Activated CD4-positive, alpha-beta memory T cell treated with anti-CD3 and anti-CD28 coated beads for 36 hours (primary cell): ENCODE measurements around the gene PLXNB1. TPM values are rescaled to one million over a fixed set of nuclear protein-coding genes. Genes with fewer than 3 reads are reported as not detected.

Source experiments
- CTCF ChIA-PET: fragments of 350-600 bp; sonication (Branson Sonifier 250); formaldehyde crosslinking; loops from one replicate; lab custom pipeline; 2021; ENCODE audit warnings: antibody characterized with exemption, inconsistent platforms; lab: Charles Lee
- POLR2A ChIA-PET: fragments of 350-600 bp; sonication (Branson Sonifier 250); formaldehyde crosslinking; loops from one replicate; lab custom pipeline; 2021; ENCODE audit warnings: antibody characterized with exemption; lab: Charles Lee
- DNase-seq: peaks from one replicate; pipeline ENCODE4 v3.0.0-alpha.2; 2020
- H3K27ac Mint-ChIP-seq: one replicate; pipeline ENCODE4 v1.8.0; 2021; ENCODE audit warnings: mixed read lengths
- H3K27me3 Mint-ChIP-seq: one replicate; pipeline ENCODE4 v1.8.0; 2021; ENCODE audit warnings: mixed read lengths
- H3K36me3 Mint-ChIP-seq: one replicate; pipeline ENCODE4 v1.8.0; 2021; ENCODE audit warnings: mixed read lengths
- H3K4me1 Mint-ChIP-seq: one replicate; pipeline ENCODE4 v1.8.0; 2021; ENCODE audit warnings: low read depth, mixed read lengths
- H3K4me3 Mint-ChIP-seq: one replicate; pipeline ENCODE4 v1.8.0; 2021; ENCODE audit warnings: mild to moderate bottlenecking, mixed read lengths
- H3K9me3 Mint-ChIP-seq: one replicate; pipeline ENCODE4 v1.8.0; 2021; ENCODE audit warnings: mixed read lengths
- intact Hi-C: fragments of 100-400 bp; cut with micrococcal nuclease; formaldehyde crosslinking; loops from one replicate; pipeline ENCODE4 v1.15.1; 2023
- total RNA-seq, 2 experiments: library from RNA; stranded (reverse); gene quantifications; one replicate each; pipeline ENCODE4 v1.2.3, GENCODE V29; 2021

Gene PLXNB1
- total RNA-seq, 2 experiments from 2014 or later: 3.2 to 3.8 TPM

GRCh38 chr3:48399387-48400172, 30.3 kb downstream of the PLXNB1 start:
- ChIA-PET POLR2A (interaction anchor here (0.6 to 1.6 kb wide), 2 partner anchors 150 to 870 kb away, joined by 3 read pairs; no protein-coding TSS in a partner anchor), CTCF (interaction anchor here (0.9 to 8.0 kb wide), 21 partner anchors 8 to 286 kb away, joined by 3 to 290 read pairs (median 6); partner anchors contain the start of genes ATRIP, CCDC51, NCKIPSD and PFKFB4)
- Mint-ChIP-seq H3K27ac (no peak overlapping the region), H3K36me3 (no peaks in the 10 kb centered on the region), H3K9me3 (no peaks in the 10 kb centered on the region), H3K4me3 (no peak overlapping the region), H3K27me3 (peaks cover 1% of the 10 kb centered on the region), H3K4me1 (no peaks in the 10 kb centered on the region)
- peak; percentile 5 for DNase-seq
- intact Hi-C loops: loop anchor here (2.0 kb wide), 1 partner anchor 37 kb away; no protein-coding TSS in a partner anchor

GRCh38 chr3:48398701-48399386, 31.0 kb downstream of the PLXNB1 start:
- POLR2A ChIA-PET: no interaction called here
- Mint-ChIP-seq H3K9me3 (no peaks in the 10 kb centered on the region), H3K4me1 (no peaks in the 10 kb centered on the region), H3K27me3 (peaks cover 1% of the 10 kb centered on the region), H3K36me3 (no peaks in the 10 kb centered on the region), H3K27ac (no peak overlapping the region), H3K4me3 (no peak overlapping the region)
- no peak for DNase-seq
- CTCF ChIA-PET: interaction anchor here (0.9 to 8.0 kb wide), 7 partner anchors 14 to 210 kb away, joined by 3 to 290 read pairs (median 34); partner anchors contain the start of genes CCDC51, PFKFB4, TMA7 and UQCRC1
- intact Hi-C loops: no loop called here

- CTCF ChIA-PET: interaction anchor here (3.1 to 8.0 kb wide), 3 partner anchors 39 to 161 kb away, joined by 34 to 290 read pairs (median 58); partner anchors contain the start of genes CCDC51, PFKFB4 and TMA7
- H3K4me3 Mint-ChIP-seq: no peak overlapping the region
- peaks cover 3% of the 10 kb centered on the region for H3K27me3 Mint-ChIP-seq
- no peaks in the 10 kb centered on the region for H3K9me3 Mint-ChIP-seq
- H3K4me1 Mint-ChIP-seq: no peaks in the 10 kb centered on the region
- POLR2A ChIA-PET: no interaction called here
- H3K27ac Mint-ChIP-seq: no peak overlapping the region
- DNase-seq: no peak
- intact Hi-C loops: no loop called here
- H3K36me3 Mint-ChIP-seq: no peaks in the 10 kb centered on the region
Observed at GRCh38 chr3:48397767-48398681, 31.9 kb downstream of the PLXNB1 start.

- intact Hi-C loops: no loop called here
- ChIA-PET CTCF (interaction anchor here (1.1 to 1.6 kb wide), 3 partner anchors 40 to 240 kb away, joined by 3 to 6 read pairs (median 3); no protein-coding TSS in a partner anchor), POLR2A (no interaction called here)
- DNase-seq: no peak
- Mint-ChIP-seq H3K27me3 (peaks cover 7% of the 10 kb centered on the region), H3K4me1 (no peaks in the 10 kb centered on the region), H3K27ac (no peak overlapping the region), H3K9me3 (no peaks in the 10 kb centered on the region), H3K4me3 (no peak overlapping the region), H3K36me3 (no peaks in the 10 kb centered on the region)
Observed at GRCh38 chr3:48395714-48396113, 34.2 kb downstream of the PLXNB1 start.

- POLR2A ChIA-PET: no interaction called here
- CTCF ChIA-PET: interaction anchor here (1.6 kb wide), 1 partner anchor 41 kb away, joined by 6 read pairs; no protein-coding TSS in a partner anchor
- Mint-ChIP-seq H3K9me3 (no peaks in the 10 kb centered on the region), H3K27ac (no peak overlapping the region), H3K36me3 (no peaks in the 10 kb centered on the region), H3K27me3 (peaks cover 8% of the 10 kb centered on the region), H3K4me3 (no peak overlapping the region), H3K4me1 (no peaks in the 10 kb centered on the region)
- intact Hi-C loops: no loop called here
- no peak for DNase-seq
Observed at GRCh38 chr3:48394391-48394790, 35.5 kb downstream of the PLXNB1 start.

- H3K27ac Mint-ChIP-seq: no peak overlapping the region
- no peak overlapping the region for H3K4me3 Mint-ChIP-seq
- H3K9me3 Mint-ChIP-seq: no peaks in the 10 kb centered on the region
- POLR2A ChIA-PET: no interaction called here
- intact Hi-C loops: no loop called here
- no peaks in the 10 kb centered on the region for H3K4me1 Mint-ChIP-seq
- CTCF ChIA-PET: interaction anchor here (1.9 to 2.2 kb wide), 2 partner anchors 12 to 47 kb away, joined by 7 to 9 read pairs; no protein-coding TSS in a partner anchor
- H3K36me3 Mint-ChIP-seq: no peaks in the 10 kb centered on the region
- DNase-seq: no peak
- peaks cover 13% of the 10 kb centered on the region for H3K27me3 Mint-ChIP-seq
Observed at GRCh38 chr3:48388966-48389365, 40.9 kb downstream of the PLXNB1 start.

- Mint-ChIP-seq H3K4me3 (no peak overlapping the region), H3K36me3 (no peaks in the 10 kb centered on the region), H3K4me1 (no peaks in the 10 kb centered on the region), H3K9me3 (no peaks in the 10 kb centered on the region), H3K27ac (no peak overlapping the region), H3K27me3 (peaks cover 13% of the 10 kb centered on the region)
- CTCF ChIA-PET: interaction anchor here (1.9 to 2.2 kb wide), 2 partner anchors 13 to 48 kb away, joined by 7 to 9 read pairs; no protein-coding TSS in a partner anchor
- POLR2A ChIA-PET: no interaction called here
- DNase-seq: no peak
- intact Hi-C loops: no loop called here
Observed at GRCh38 chr3:48387634-48388033, 42.3 kb downstream of the PLXNB1 start.

- Mint-ChIP-seq H3K9me3 (no peaks in the 10 kb centered on the region), H3K36me3 (no peaks in the 10 kb centered on the region), H3K4me1 (no peaks in the 10 kb centered on the region), H3K4me3 (no peak overlapping the region), H3K27ac (no peak overlapping the region), H3K27me3 (no peaks in the 10 kb centered on the region)
- ChIA-PET CTCF (no interaction called here), POLR2A (no interaction called here)
- DNase-seq: no peak
- intact Hi-C loops: no loop called here
Observed at GRCh38 chr3:48372862-48373435, 56.9 kb downstream of the PLXNB1 start.

- intact Hi-C loops: no loop called here
- Mint-ChIP-seq H3K4me1 (no peaks in the 10 kb centered on the region), H3K4me3 (no peak overlapping the region), H3K27me3 (no peaks in the 10 kb centered on the region), H3K9me3 (no peaks in the 10 kb centered on the region), H3K36me3 (no peaks in the 10 kb centered on the region), H3K27ac (no peak overlapping the region)
- POLR2A ChIA-PET: no interaction called here
- CTCF ChIA-PET: no interaction called here
- DNase-seq: no peak
Observed at GRCh38 chr3:48372377-48372770, 57.5 kb downstream of the PLXNB1 start.

GRCh38 chr3:48371651-48372376, 58.1 kb downstream of the PLXNB1 start, which contains the start of gene FBXW12:
Gene FBXW12, plus strand, starts transcription at chr3:48372219. Its CDS starts 549 bp downstream, at chr3:48372768.
- intact Hi-C loops: no loop called here
- ChIA-PET CTCF (no interaction called here), POLR2A (no interaction called here)
- Mint-ChIP-seq H3K4me3 (no peak within 1 kb of the TSS), H3K36me3 (no peaks in the 10 kb centered on the region), H3K27me3 (no peaks in the 10 kb centered on the region), H3K4me1 (no peaks in the 10 kb centered on the region), H3K27ac (no peak within 1 kb of the TSS), H3K9me3 (no peaks in the 10 kb centered on the region)
- DNase-seq: no peak

GRCh38 chr3:48370333-48370713, 59.6 kb downstream of the PLXNB1 start:
- no peaks in the 10 kb centered on the region for H3K9me3 Mint-ChIP-seq
- H3K4me3 Mint-ChIP-seq: no peak overlapping the region
- no peak for DNase-seq
- CTCF ChIA-PET: no interaction called here
- intact Hi-C loops: no loop called here
- H3K27ac Mint-ChIP-seq: no peak overlapping the region
- no peaks in the 10 kb centered on the region for H3K4me1 Mint-ChIP-seq
- POLR2A ChIA-PET: no interaction called here
- H3K27me3 Mint-ChIP-seq: no peaks in the 10 kb centered on the region
- no peaks in the 10 kb centered on the region for H3K36me3 Mint-ChIP-seq
